A549 (cell line): ENCODE measurements around the gene COLEC12. TPM values are rescaled to one million over a fixed set of nuclear protein-coding genes. Genes with fewer than 3 reads are reported as not detected.

Source experiments
- ATAC-seq, 2 experiments: fragments of 200-7000 bp in 1 of 2; fragments of >200 bp in 1 of 2; cut with Nextera tagmentation in 1 of 2; cut with Tn5 transposase in 1 of 2; 3 replicates each; pipeline versions ENCODE4 v1.8.0 to v1.9.1; 2018 to 2020; ENCODE audit warnings: mild to moderate bottlenecking in 1 of 2, moderate library complexity in 1 of 2
- CTCF ChIA-PET: fragments of 300-600 bp; sonication (Branson Sonifier 250); formaldehyde crosslinking; extraction: SDS; loops from one replicate; lab custom pipeline; 2021; ENCODE audit warnings: antibody characterized with exemption, inconsistent platforms; lab: Yijun Ruan, JAX
- POLR2A ChIA-PET: fragments of 350-600 bp; formaldehyde crosslinking; extraction: SDS; loops from one replicate; lab custom pipeline; 2021; ENCODE audit warnings: antibody characterized with exemption, inconsistent platforms; lab: Yijun Ruan, JAX
- DNase-seq, 2 experiments: peaks; one replicate each; pipeline versions ENCODE4 v3.0.0 to v3.0.0-alpha.2; 2011 to 2016; ENCODE audit warnings: low read depth in 1 of 2, low spot score in 1 of 2
- FAIRE-seq: peaks from 2 replicates; lab custom pipeline; 2011; peaks lifted over from hg19 to GRCh38; lab: Jason Lieb, UNC
- H3K27ac ChIP-seq, 2 experiments: fragments of >200 bp; sonication (Bioruptor Twin); formaldehyde crosslinking; 3 replicates each; pipeline ENCODE4 v1.5.1; 2016 to 2017
- H3K4me1 ChIP-seq: fragments of >200 bp; sonication (Bioruptor Twin); formaldehyde crosslinking; 3 replicates; pipeline ENCODE4 v1.6.1; 2016
- H3K4me2 ChIP-seq: fragments of >200 bp; sonication (Bioruptor Twin); formaldehyde crosslinking; 3 replicates; pipeline ENCODE4 v1.6.1; 2016
- H3K4me3 ChIP-seq: fragments of >200 bp; sonication (Bioruptor Twin); formaldehyde crosslinking; 3 replicates; pipeline ENCODE4 v1.5.1; 2016
- H3K9me3 ChIP-seq: fragments of >200 bp; sonication (Bioruptor Twin); formaldehyde crosslinking; 3 replicates; pipeline ENCODE4 v1.6.1; 2016
- CBX2 ChIP-seq: fragments of 200-600 bp; sonication (generic); IDR thresholded peaks from 2 replicates; pipeline ENCODE4 v1.6.1; 2016; ENCODE audit warnings: low read depth, mild to moderate bottlenecking, borderline replicate concordance
- CBX8 ChIP-seq: fragments of 200-600 bp; sonication (generic); IDR thresholded peaks from 2 replicates; pipeline ENCODE4 v1.6.1; 2016
- CEBPB ChIP-seq, 2 experiments: fragments of >200 bp in 1 of 2; sonication (Bioruptor Twin) in 1 of 2; formaldehyde crosslinking in 1 of 2; IDR thresholded peaks; 2 replicates each; pipeline ENCODE4 v1.6.1; 2012 to 2016
- HOXA7 ChIP-seq: fragments of 250-450 bp; sonication (Bioruptor Pico); IDR thresholded peaks from 2 replicates; pipeline ENCODE4 v1.5.0; 2020; ENCODE audit warnings: mild to moderate bottlenecking, moderate library complexity
- KDM1A ChIP-seq: fragments of 200-600 bp; sonication (generic); IDR thresholded peaks from 2 replicates; pipeline ENCODE4 v1.6.1; 2016; ENCODE audit warnings: low read depth, mild to moderate bottlenecking
- KDM5A ChIP-seq: fragments of 200-600 bp; sonication (generic); IDR thresholded peaks from 2 replicates; pipeline ENCODE4 v1.6.1; 2016; ENCODE audit warnings: antibody characterized with exemption, mild to moderate bottlenecking
- MYC ChIP-seq: IDR thresholded peaks from 2 replicates; pipeline ENCODE4 v1.6.1; 2012; ENCODE audit warnings: mild to moderate bottlenecking, inconsistent platforms, low read length, improper control_type of control experiment, borderline replicate concordance
- POLR2AphosphoS2 ChIP-seq: conservative IDR thresholded peaks from 2 replicates; pipeline ENCODE4 v1.6.1; 2012; ENCODE audit warnings: low read length, improper control_type of control experiment, inconsistent platforms
- RCOR1 ChIP-seq: fragments of 150-350 bp; IDR thresholded peaks from 2 replicates; pipeline ENCODE4 v1.6.1; 2014; ENCODE audit warnings: antibody characterized with exemption, low read length, low read depth
- TFCP2L1 ChIP-seq: fragments of 250-450 bp; sonication (Bioruptor Pico); IDR thresholded peaks from 2 replicates; pipeline ENCODE4 v1.5.0; 2021; ENCODE audit warnings: mild to moderate bottlenecking
- ZFP36 ChIP-seq: fragments of 450-650 bp; IDR thresholded peaks from 2 replicates; pipeline ENCODE4 v1.6.1; 2014; ENCODE audit warnings: borderline replicate concordance; ENCODE audit not compliant: partially characterized antibody
- WGBS: methylation state at CpG from one replicate; pipeline ENCODE4 v1.1.6; 2017; ENCODE audit errors: missing lambda C conversion rate; 5-methylcytosine and 5-hydroxymethylcytosine counted together
- polyA plus RNA-seq, 4 experiments: library from polyadenylated mRNA; depleted of rRNA in 3 of 4; stranded (reverse); fragments of >200 nt; fragmentation: RNase III in 1 of 4; extraction: RNeasy Plus Mini Kit Qiagen cat#74134 plus additional on column Dnase treatment in 1 of 4; gene quantifications; 2 replicates in 3 of 4; 3 replicates in 1 of 4; pipeline ENCODE4 v1.2.3, GENCODE V29; 2011 to 2017
- TF ChIP-seq, protein P1 (sequence below): fragments of 200-600 bp; sonication (generic); IDR thresholded peaks from 2 replicates; pipeline ENCODE4 v1.6.1; 2016; ENCODE audit warnings: antibody characterized with exemption, mild to moderate bottlenecking, moderate library complexity
- TF ChIP-seq, protein P2 (sequence below): fragments of >200 bp; sonication (Bioruptor Twin); formaldehyde crosslinking; IDR thresholded peaks from 3 replicates; pipeline ENCODE4 v1.6.1; 2016
- TF ChIP-seq, protein P3 (sequence below): fragments of >200 bp; sonication (Bioruptor Twin); formaldehyde crosslinking; IDR thresholded peaks from 3 replicates; pipeline ENCODE4 v1.5.1; 2016
- TF ChIP-seq, protein P4 (sequence below): fragments of 450-650 bp; IDR thresholded peaks from 2 replicates; pipeline ENCODE4 v1.6.1; 2014; ENCODE audit warnings: antibody characterized with exemption

COLEC12 gene
- polyA plus RNA-seq, 2 of the 4 experiments (the other 2 are of a cell fraction): 0.01 TPM; not detected in 1

DNA sequence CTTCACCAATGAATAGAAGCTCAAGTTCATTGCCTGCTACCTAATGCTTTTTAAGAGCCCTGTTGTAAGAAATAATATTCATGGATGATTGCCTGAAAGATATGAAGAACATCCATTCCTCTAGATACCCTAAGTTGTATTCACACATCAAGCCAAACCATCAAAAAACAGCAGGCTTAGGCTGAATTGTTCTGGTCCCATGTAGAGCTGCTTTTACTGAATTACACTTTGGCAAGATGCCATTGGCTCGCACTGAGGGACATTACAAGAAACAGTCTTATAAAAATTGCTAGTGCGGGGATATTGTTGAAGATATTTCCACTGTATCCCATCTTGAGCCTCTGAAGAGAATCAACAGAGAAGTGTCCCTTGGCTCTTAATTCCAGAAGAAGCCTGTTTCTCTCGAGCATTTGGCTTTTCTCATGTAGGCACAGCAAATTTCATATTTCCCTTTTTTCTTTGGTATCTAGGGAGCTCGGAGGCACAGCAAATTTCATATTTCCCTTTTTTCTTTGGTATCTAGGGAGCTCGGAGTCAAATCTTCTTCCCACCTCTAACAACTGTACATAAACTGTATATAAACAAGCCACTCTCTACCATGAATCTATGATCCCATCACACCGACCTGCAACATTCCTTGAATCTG, 107.5 kb downstream of the COLEC12 start:
- Histone ChIP-seq H3K4me1 (no peaks in the 10 kb centered on the region), H3K9me3 (no peaks in the 10 kb centered on the region), H3K4me2 (no peak overlapping the region), H3K27ac (no peak overlapping the region), H3K4me3 (no peak overlapping the region)
- CTCF ChIA-PET: interaction anchor here (1.3 to 1.6 kb wide), 2 partner anchors 25 to 103 kb away, joined by 3 read pairs; no protein-coding TSS in a partner anchor
- TF ChIP-seq CBX8 (no peak), MYC (no peak)
- POLR2A ChIA-PET: no interaction called here
- FAIRE-seq: no peak
- ATAC-seq: no peak
- 50% methylated on average over 6 of the region's 6 CpGs for WGBS
- no peak for DNase-seq

DNA sequence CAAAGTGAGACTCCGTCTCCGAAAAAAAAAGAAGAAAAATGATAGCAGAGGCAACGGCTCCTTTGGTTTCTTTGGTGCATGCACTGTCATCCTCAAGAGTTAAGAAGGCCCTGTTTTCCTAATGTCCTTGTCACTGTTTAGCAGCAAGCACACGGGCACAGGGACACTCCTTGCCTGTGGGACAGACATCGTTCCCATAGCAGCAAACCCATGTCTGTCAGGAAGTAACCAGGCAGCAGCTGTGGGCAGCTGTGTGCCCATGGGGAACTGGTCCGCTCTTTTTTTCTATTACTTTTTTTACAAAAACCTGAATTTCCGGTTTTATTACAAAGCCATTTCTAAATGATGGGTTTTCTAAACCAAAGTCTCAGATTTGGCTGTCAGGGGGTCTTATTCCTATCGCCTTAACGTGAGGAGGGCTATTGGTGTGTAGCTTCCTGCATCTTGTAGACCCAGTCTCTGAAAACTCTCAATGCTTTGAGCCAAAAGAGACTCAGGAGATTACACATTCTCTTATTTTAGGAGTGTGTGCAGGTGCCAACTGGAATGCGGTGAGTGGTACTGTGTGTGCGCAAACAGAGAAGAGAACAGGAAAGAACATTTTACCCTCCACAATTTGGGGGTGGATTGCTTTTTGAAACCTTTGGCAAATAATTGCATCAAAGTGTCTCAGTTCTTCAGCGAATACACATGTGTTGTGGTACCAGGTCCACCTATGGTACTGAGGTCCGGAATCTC, 109.6 kb downstream of the COLEC12 start:
- FAIRE-seq (no peak), DNase-seq (no peak), ATAC-seq (no peak)
- Histone ChIP-seq H3K27ac (no peak overlapping the region), H3K4me1 (no peaks in the 10 kb centered on the region), H3K4me3 (no peak overlapping the region), H3K9me3 (no peaks in the 10 kb centered on the region), H3K4me2 (no peak overlapping the region)
- ChIA-PET POLR2A (no interaction called here), CTCF (no interaction called here)
- 62% methylated on average over 13 of the region's 13 CpGs for WGBS
- no peak for TF ChIP-seq CBX8
- TF ChIP-seq RCOR1: no peak
- TF ChIP-seq, protein P1, sequence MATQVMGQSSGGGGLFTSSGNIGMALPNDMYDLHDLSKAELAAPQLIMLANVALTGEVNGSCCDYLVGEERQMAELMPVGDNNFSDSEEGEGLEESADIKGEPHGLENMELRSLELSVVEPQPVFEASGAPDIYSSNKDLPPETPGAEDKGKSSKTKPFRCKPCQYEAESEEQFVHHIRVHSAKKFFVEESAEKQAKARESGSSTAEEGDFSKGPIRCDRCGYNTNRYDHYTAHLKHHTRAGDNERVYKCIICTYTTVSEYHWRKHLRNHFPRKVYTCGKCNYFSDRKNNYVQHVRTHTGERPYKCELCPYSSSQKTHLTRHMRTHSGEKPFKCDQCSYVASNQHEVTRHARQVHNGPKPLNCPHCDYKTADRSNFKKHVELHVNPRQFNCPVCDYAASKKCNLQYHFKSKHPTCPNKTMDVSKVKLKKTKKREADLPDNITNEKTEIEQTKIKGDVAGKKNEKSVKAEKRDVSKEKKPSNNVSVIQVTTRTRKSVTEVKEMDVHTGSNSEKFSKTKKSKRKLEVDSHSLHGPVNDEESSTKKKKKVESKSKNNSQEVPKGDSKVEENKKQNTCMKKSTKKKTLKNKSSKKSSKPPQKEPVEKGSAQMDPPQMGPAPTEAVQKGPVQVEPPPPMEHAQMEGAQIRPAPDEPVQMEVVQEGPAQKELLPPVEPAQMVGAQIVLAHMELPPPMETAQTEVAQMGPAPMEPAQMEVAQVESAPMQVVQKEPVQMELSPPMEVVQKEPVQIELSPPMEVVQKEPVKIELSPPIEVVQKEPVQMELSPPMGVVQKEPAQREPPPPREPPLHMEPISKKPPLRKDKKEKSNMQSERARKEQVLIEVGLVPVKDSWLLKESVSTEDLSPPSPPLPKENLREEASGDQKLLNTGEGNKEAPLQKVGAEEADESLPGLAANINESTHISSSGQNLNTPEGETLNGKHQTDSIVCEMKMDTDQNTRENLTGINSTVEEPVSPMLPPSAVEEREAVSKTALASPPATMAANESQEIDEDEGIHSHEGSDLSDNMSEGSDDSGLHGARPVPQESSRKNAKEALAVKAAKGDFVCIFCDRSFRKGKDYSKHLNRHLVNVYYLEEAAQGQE: no peak
- TF ChIP-seq, protein P2, sequence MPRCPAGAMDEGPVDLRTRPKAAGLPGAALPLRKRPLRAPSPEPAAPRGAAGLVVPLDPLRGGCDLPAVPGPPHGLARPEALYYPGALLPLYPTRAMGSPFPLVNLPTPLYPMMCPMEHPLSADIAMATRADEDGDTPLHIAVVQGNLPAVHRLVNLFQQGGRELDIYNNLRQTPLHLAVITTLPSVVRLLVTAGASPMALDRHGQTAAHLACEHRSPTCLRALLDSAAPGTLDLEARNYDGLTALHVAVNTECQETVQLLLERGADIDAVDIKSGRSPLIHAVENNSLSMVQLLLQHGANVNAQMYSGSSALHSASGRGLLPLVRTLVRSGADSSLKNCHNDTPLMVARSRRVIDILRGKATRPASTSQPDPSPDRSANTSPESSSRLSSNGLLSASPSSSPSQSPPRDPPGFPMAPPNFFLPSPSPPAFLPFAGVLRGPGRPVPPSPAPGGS: no peak
- TF ChIP-seq CBX2: no peak
- TF ChIP-seq TFCP2L1 (CRISPR knock-in tag): no peak
- TF ChIP-seq HOXA7 (CRISPR knock-in tag): no peak
- TF ChIP-seq KDM1A: no peak
- TF ChIP-seq, protein P3, sequence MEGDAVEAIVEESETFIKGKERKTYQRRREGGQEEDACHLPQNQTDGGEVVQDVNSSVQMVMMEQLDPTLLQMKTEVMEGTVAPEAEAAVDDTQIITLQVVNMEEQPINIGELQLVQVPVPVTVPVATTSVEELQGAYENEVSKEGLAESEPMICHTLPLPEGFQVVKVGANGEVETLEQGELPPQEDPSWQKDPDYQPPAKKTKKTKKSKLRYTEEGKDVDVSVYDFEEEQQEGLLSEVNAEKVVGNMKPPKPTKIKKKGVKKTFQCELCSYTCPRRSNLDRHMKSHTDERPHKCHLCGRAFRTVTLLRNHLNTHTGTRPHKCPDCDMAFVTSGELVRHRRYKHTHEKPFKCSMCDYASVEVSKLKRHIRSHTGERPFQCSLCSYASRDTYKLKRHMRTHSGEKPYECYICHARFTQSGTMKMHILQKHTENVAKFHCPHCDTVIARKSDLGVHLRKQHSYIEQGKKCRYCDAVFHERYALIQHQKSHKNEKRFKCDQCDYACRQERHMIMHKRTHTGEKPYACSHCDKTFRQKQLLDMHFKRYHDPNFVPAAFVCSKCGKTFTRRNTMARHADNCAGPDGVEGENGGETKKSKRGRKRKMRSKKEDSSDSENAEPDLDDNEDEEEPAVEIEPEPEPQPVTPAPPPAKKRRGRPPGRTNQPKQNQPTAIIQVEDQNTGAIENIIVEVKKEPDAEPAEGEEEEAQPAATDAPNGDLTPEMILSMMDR: no peak
- TF ChIP-seq, protein P4, sequence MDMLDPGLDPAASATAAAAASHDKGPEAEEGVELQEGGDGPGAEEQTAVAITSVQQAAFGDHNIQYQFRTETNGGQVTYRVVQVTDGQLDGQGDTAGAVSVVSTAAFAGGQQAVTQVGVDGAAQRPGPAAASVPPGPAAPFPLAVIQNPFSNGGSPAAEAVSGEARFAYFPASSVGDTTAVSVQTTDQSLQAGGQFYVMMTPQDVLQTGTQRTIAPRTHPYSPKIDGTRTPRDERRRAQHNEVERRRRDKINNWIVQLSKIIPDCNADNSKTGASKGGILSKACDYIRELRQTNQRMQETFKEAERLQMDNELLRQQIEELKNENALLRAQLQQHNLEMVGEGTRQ: no peak
- TF ChIP-seq KDM5A: no peak
- no peak for TF ChIP-seq POLR2AphosphoS2
- no peak for TF ChIP-seq ZFP36
- TF ChIP-seq CEBPB (IDR thresholded peaks at IDR 0.05): no peak
